Common myeloid progenitor, CD34-positive (primary cell): ENCODE data around the gene STPG1.

ENCODE experiments used
- CTCF ChIA-PET: fragments of 350-600 bp; sonication (Branson Sonifier 250); formaldehyde crosslinking; loops from one replicate; lab custom pipeline; 2021; ENCODE audit warnings: antibody characterized with exemption; lab: Charles Lee
- POLR2A ChIA-PET: fragments of 350-600 bp; sonication (Branson Sonifier 250); formaldehyde crosslinking; loops from one replicate; lab custom pipeline; 2021; ENCODE audit warnings: antibody characterized with exemption; lab: Charles Lee
- DNase-seq, 3 donors: peaks; one replicate each; pipeline versions ENCODE4 v3.0.0 to v3.0.0-alpha.2; 2013
- H3K27ac ChIP-seq, 2 experiments: 1 replicate in 1 of 2; 2 replicates in 1 of 2; pipeline ENCODE4 v1.7.0; 2013; ENCODE audit warnings: inconsistent platforms in 2 of 2, low read length in 2 of 2, mild to moderate bottlenecking in 2 of 2, low read depth in 1 of 2, moderate library complexity in 1 of 2; ENCODE audit not compliant: severe bottlenecking in 2 of 2, insufficient read depth in 1 of 2, poor library complexity in 1 of 2
- H3K27me3 ChIP-seq, 5 experiments: replicated peaks in 2 of 5; 1 replicate in 3 of 5; 2 replicates in 2 of 5; pipeline versions ENCODE4 v1.6.1 to v1.7.0; 2013; ENCODE audit warnings: low read length in 4 of 5, mild to moderate bottlenecking in 2 of 5, moderate library complexity in 2 of 5, inconsistent platforms in 1 of 5; ENCODE audit not compliant: insufficient read depth in 5 of 5, control insufficient read depth in 4 of 5
- H3K36me3 ChIP-seq, 4 experiments: 1 replicate in 2 of 4; 2 replicates in 2 of 4; pipeline versions ENCODE4 v1.6.1 to v1.7.0; 2013; ENCODE audit warnings: low read length in 3 of 4, control low read depth in 1 of 4, mild to moderate bottlenecking in 1 of 4; ENCODE audit not compliant: control insufficient read depth in 4 of 4, insufficient read depth in 4 of 4
- H3K4me1 ChIP-seq, 4 experiments: 1 replicate in 3 of 4; 2 replicates in 1 of 4; pipeline versions ENCODE4 v1.6.1 to v1.7.1; 2013; ENCODE audit warnings: low read length in 3 of 4, mild to moderate bottlenecking in 3 of 4, control low read depth in 1 of 4, inconsistent platforms in 1 of 4, moderate library complexity in 1 of 4; ENCODE audit not compliant: control insufficient read depth in 4 of 4, insufficient read depth in 4 of 4; ENCODE audit errors: control extremely low read depth in 1 of 4
- H3K4me3 ChIP-seq, 7 experiments: 1 replicate in 4 of 7; 2 replicates in 3 of 7; pipeline versions ENCODE4 v1.5.1 to v1.7.0; 2013; ENCODE audit warnings: mild to moderate bottlenecking in 7 of 7, low read length in 6 of 7, moderate library complexity in 6 of 7, inconsistent platforms in 2 of 7, low read depth in 2 of 7, control low read depth in 1 of 7; ENCODE audit not compliant: insufficient read depth in 4 of 7, control insufficient read depth in 1 of 7; ENCODE audit errors: extremely low read depth in 1 of 7
- H3K9me3 ChIP-seq, 5 experiments: 1 replicate in 4 of 5; 2 replicates in 1 of 5; pipeline versions ENCODE4 v1.6.1 to v1.7.1; 2013; ENCODE audit warnings: low read length in 4 of 5, mild to moderate bottlenecking in 2 of 5, inconsistent platforms in 1 of 5, low read depth in 1 of 5, moderate library complexity in 1 of 5; ENCODE audit not compliant: control insufficient read depth in 4 of 5, insufficient read depth in 2 of 5; ENCODE audit errors: control extremely low read depth in 1 of 5
- WGBS: methylation state at CpG from one replicate; pipeline ENCODE4 v1.1.5; 2013; ENCODE audit not compliant: insufficient coverage; 5-methylcytosine and 5-hydroxymethylcytosine counted together

The STPG1 gene

GRCh38 chr1:24389231-24389678, 24.3 kb downstream of the STPG1 start:
- POLR2A ChIA-PET = no interaction called here
- no peaks in the 10 kb centered on the region for H3K27me3 ChIP-seq
- H3K36me3 ChIP-seq = peaks cover 0 to 3% (median under 1%) of the 10 kb centered on the region in 4 experiments
- H3K4me1 ChIP-seq = peaks cover 0 to 9% (median 2%) of the 10 kb centered on the region in 4 experiments
- no peaks in the 10 kb centered on the region for H3K9me3 ChIP-seq
- no peak for DNase-seq
- WGBS = 100% methylated on average over 2 of the region's 4 CpGs
- CTCF ChIA-PET = interaction anchor here (0.6 to 3.1 kb wide), 3 partner anchors 188 to 239 kb away, joined by 3 to 20 read pairs (median 3); no protein-coding TSS in a partner anchor
- no peak overlapping the region for H3K4me3 ChIP-seq
- no peak overlapping the region for H3K27ac ChIP-seq

- WGBS = 100% methylated on average over 4 of the region's 8 CpGs
- H3K27ac ChIP-seq = no peak overlapping the region
- no peaks in the 10 kb centered on the region for H3K27me3 ChIP-seq
- ChIA-PET POLR2A (no interaction called here), CTCF (interaction anchor here (0.6 to 3.1 kb wide), 5 partner anchors 20 to 240 kb away, joined by 3 to 20 read pairs (median 3); no protein-coding TSS in a partner anchor)
- no peaks in the 10 kb centered on the region for H3K9me3 ChIP-seq
- no peak overlapping the region for H3K4me3 ChIP-seq
- DNase-seq = no peak
- H3K36me3 ChIP-seq = peaks cover 0 to 3% (median under 1%) of the 10 kb centered on the region in 4 experiments
- peaks cover 0 to 9% (median 0%) of the 10 kb centered on the region in 4 experiments for H3K4me1 ChIP-seq
Measured at GRCh38 chr1:24388331-24388885, 25.2 kb downstream of the STPG1 start.

- WGBS = no CpG with 5 or more reads among the region's 1 CpG
- H3K4me3 ChIP-seq = no peak overlapping the region
- H3K4me1 ChIP-seq = peaks cover 0 to 9% (median 0%) of the 10 kb centered on the region in 4 experiments
- POLR2A ChIA-PET = interaction anchor here (0.5 kb wide), 1 partner anchor 17 kb away, joined by 3 read pairs; no protein-coding TSS in a partner anchor
- H3K27ac ChIP-seq = no peak overlapping the region
- no peak for DNase-seq
- CTCF ChIA-PET = interaction anchor here (0.8 to 3.1 kb wide), 6 partner anchors 19 to 240 kb away, joined by 3 to 20 read pairs (median 4); no protein-coding TSS in a partner anchor
- peaks cover 0 to 3% (median 0%) of the 10 kb centered on the region in 4 experiments for H3K36me3 ChIP-seq
- no peaks in the 10 kb centered on the region for H3K27me3 ChIP-seq
- H3K9me3 ChIP-seq = no peaks in the 10 kb centered on the region
Measured at GRCh38 chr1:24387636-24388175, 25.9 kb downstream of the STPG1 start.

- Histone ChIP-seq H3K9me3 (no peaks in the 10 kb centered on the region), H3K36me3 (peaks cover 0 to 4% (median 1%) of the 10 kb centered on the region in 4 experiments), H3K27me3 (no peaks in the 10 kb centered on the region), H3K4me1 (peaks cover 0 to 6% (median 0%) of the 10 kb centered on the region in 4 experiments), H3K27ac (no peak overlapping the region), H3K4me3 (no peak overlapping the region)
- POLR2A ChIA-PET = no interaction called here
- DNase-seq = no peak
- CTCF ChIA-PET = interaction anchor here (0.8 to 3.1 kb wide), 5 partner anchors 181 to 239 kb away, joined by 3 to 20 read pairs (median 4); no protein-coding TSS in a partner anchor
- 82% methylated on average over 7 of the region's 11 CpGs for WGBS
Measured at GRCh38 chr1:24386931-24387330, 26.7 kb downstream of the STPG1 start.

- ChIA-PET CTCF (interaction anchor here (1.0 to 5.5 kb wide), 5 partner anchors 65 to 188 kb away, joined by 3 to 53 read pairs (median 7); no protein-coding TSS in a partner anchor), POLR2A (no interaction called here)
- peaks cover 0 to 4% (median 1%) of the 10 kb centered on the region in 4 experiments for H3K36me3 ChIP-seq
- peaks cover 0 to under 1% (median 0%) of the 10 kb centered on the region in 4 experiments for H3K4me1 ChIP-seq
- no peak overlapping the region for H3K4me3 ChIP-seq
- H3K27ac ChIP-seq = no peak overlapping the region
- H3K9me3 ChIP-seq = no peaks in the 10 kb centered on the region
- no peak for DNase-seq
- H3K27me3 ChIP-seq = no peaks in the 10 kb centered on the region
- 96% methylated on average over 9 of the region's 9 CpGs for WGBS
Measured at GRCh38 chr1:24386241-24386640, 27.3 kb downstream of the STPG1 start.

- peak in 2 of 3 donors; percentile 26 to 38 for DNase-seq
- no peak overlapping the region for H3K27ac ChIP-seq
- H3K36me3 ChIP-seq = peaks cover 0 to 4% (median 1%) of the 10 kb centered on the region in 4 experiments
- H3K9me3 ChIP-seq = no peaks in the 10 kb centered on the region
- 86% methylated on average over 11 of the region's 12 CpGs for WGBS
- ChIA-PET POLR2A (no interaction called here), CTCF (interaction anchor here (1.0 to 5.5 kb wide), 3 partner anchors 64 to 186 kb away, joined by 3 to 53 read pairs (median 7); no protein-coding TSS in a partner anchor)
- H3K4me3 ChIP-seq = no peak overlapping the region
- H3K27me3 ChIP-seq = no peaks in the 10 kb centered on the region
- H3K4me1 ChIP-seq = no peaks in the 10 kb centered on the region
Measured at GRCh38 chr1:24385160-24385940, 28.2 kb downstream of the STPG1 start.
